Transverse colon (tissue), 4 donors: ENCODE measurements around the gene KRTAP16-1. TPM values are rescaled to one million over a fixed set of nuclear protein-coding genes. Genes with fewer than 3 reads are reported as not detected.

Source experiments
- DNase-seq: peaks from one replicate; pipeline ENCODE4 v3.0.0-alpha.2; 2019
- H3K27ac ChIP-seq, 4 donors: fragments of 200-600 bp; sonication (generic); 2 replicates each; pipeline ENCODE4 v1.5.1; 2016 to 2018; ENCODE audit warnings: inconsistent platforms in 4 of 4
- H3K27me3 ChIP-seq: fragments of 200-600 bp; sonication (generic); 2 replicates; pipeline ENCODE4 v1.5.1; 2017; ENCODE audit warnings: inconsistent platforms
- H3K36me3 ChIP-seq, 4 donors: fragments of 200-600 bp; sonication (generic); 2 replicates each; pipeline ENCODE4 v1.5.1; 2017 to 2019; ENCODE audit warnings: inconsistent platforms in 4 of 4
- H3K4me1 ChIP-seq, 4 donors: fragments of 200-600 bp; sonication (generic); 2 replicates each; pipeline ENCODE4 v1.5.1; 2017 to 2020; ENCODE audit warnings: inconsistent platforms in 4 of 4
- H3K4me3 ChIP-seq, 4 donors: fragments of 200-600 bp; sonication (generic); 1 replicate in 1 of 4; 2 replicates in 3 of 4; pipeline versions ENCODE4 v1.5.1 to v1.6.1; 2017 to 2019; ENCODE audit warnings: inconsistent platforms in 4 of 4
- H3K9me3 ChIP-seq, 2 donors: fragments of 200-600 bp; sonication (generic); 2 replicates each; pipeline ENCODE4 v1.5.1; 2017 to 2019; ENCODE audit warnings: inconsistent platforms in 2 of 2
- CTCF ChIP-seq, 5 experiments: fragments of 200-600 bp in 3 of 5; fragments of 450-650 bp in 2 of 5; sonication (generic) in 3 of 5; IDR thresholded peaks; 1 replicate in 2 of 5; 2 replicates in 3 of 5; pipeline ENCODE4 v1.5.1; 2016 to 2017; ENCODE audit warnings: antibody characterized with exemption in 5 of 5, inconsistent platforms in 3 of 5, mild to moderate bottlenecking in 2 of 5, moderate library complexity in 1 of 5
- EP300 ChIP-seq: sonication (generic); formaldehyde crosslinking; IDR thresholded peaks from one replicate; pipeline ENCODE4 v1.6.1; 2017; ENCODE audit warnings: antibody characterized with exemption, low read depth
- POLR2A ChIP-seq: fragments of 450-650 bp; IDR thresholded peaks from one replicate; pipeline ENCODE4 v1.6.1; 2016; ENCODE audit warnings: antibody characterized with exemption, mild to moderate bottlenecking, moderate library complexity
- POLR2AphosphoS5 ChIP-seq, 3 donors: sonication (generic); formaldehyde crosslinking; IDR thresholded peaks; one replicate each; pipeline ENCODE4 v1.6.1; 2016; ENCODE audit warnings: antibody characterized with exemption in 3 of 3
- WGBS, 2 donors: methylation state at CpG; one replicate each; pipeline ENCODE4 v1.1.5; 2018; ENCODE audit warnings: low coverage in 1 of 2; 5-methylcytosine and 5-hydroxymethylcytosine counted together
- in situ Hi-C, 4 donors: fragments of 200-750 bp; cut with MboI; loops; one replicate each; pipeline versions ENCODE4 v1.15.0 to v1.15.1; 2017; ENCODE audit warnings: low sequenced_read_pairs in 3 of 4, low pct_ligation_motif_present in 1 of 4, low pct_unique_long_range_greater_than_20kb in 1 of 4
- intact Hi-C: fragments of 100-400 bp; cut with DNase I; formaldehyde crosslinking; loops from one replicate; pipeline ENCODE4 v1.15.1; 2023; ENCODE audit warnings: low total_unique reads
- small RNA-seq, 4 donors: library from RNA; depleted of rRNA; stranded (forward); fragments of <200 nt; gene quantifications; one replicate each; pipeline ENCODE3, GENCODE V24; 2016
- total RNA-seq, 4 donors: library from RNA; depleted of rRNA; stranded (reverse); fragments of >200 nt; gene quantifications; one replicate each; pipeline ENCODE4 v1.1.0, GENCODE V29; 2016

Gene KRTAP16-1
- total RNA-seq, 4 donors from 2014 or later: not detected

GRCh38 chr17:41265078-41265477 is 44.0 kb downstream of the KRTAP16-1 start, which contains the start of gene KRTAP9-6:
Gene KRTAP9-6, plus strand, starts transcription at chr17:41265378. Its CDS starts 0 bp downstream, at chr17:41265378.
- no peak for TF ChIP-seq POLR2A
- TF ChIP-seq EP300: no peak
- no peak for TF ChIP-seq POLR2AphosphoS5 (IDR thresholded peaks at IDR 0.05)
- no peak for TF ChIP-seq CTCF (IDR thresholded peaks at IDR 0.05)
- 39 to 70% methylated on average over 1 to 2 of the region's 2 CpGs for WGBS, 2 donors
- in situ Hi-C loops: loop anchor here in 1 of 4 donors (25.0 kb wide), 1 partner anchor 97 kb away; the partner anchor contains the start of genes KRT33A and KRT33B
- H3K27ac ChIP-seq: no peak within 1 kb of the TSS
- no peaks in the 10 kb centered on the region for H3K36me3 ChIP-seq
- intact Hi-C loops: no loop called here
- no peak for DNase-seq
- no peaks in the 10 kb centered on the region for H3K4me1 ChIP-seq
- no peak within 1 kb of the TSS for H3K4me3 ChIP-seq
- H3K27me3 ChIP-seq: peaks cover 26% of the 10 kb centered on the region
- no peaks in the 10 kb centered on the region for H3K9me3 ChIP-seq

GRCh38 chr17:41264599-41264998 is 44.5 kb downstream of the KRTAP16-1 start:
- in situ Hi-C loops: loop anchor here in 1 of 4 donors (25.0 kb wide), 1 partner anchor 98 kb away; the partner anchor contains the start of genes KRT33A and KRT33B
- no peak for DNase-seq
- no peaks in the 10 kb centered on the region for H3K4me1 ChIP-seq
- TF ChIP-seq EP300 (no peak), POLR2AphosphoS5 (IDR thresholded peaks at IDR 0.05) (no peak), POLR2A (no peak), CTCF (IDR thresholded peaks at IDR 0.05) (no peak)
- H3K27ac ChIP-seq: no peak overlapping the region
- no peaks in the 10 kb centered on the region for H3K9me3 ChIP-seq
- H3K4me3 ChIP-seq: no peak overlapping the region
- WGBS, 2 donors: 73% methylated on average over 3 of the region's 3 CpGs; no CpG with 5 or more reads in 1 of the 2 donors
- H3K27me3 ChIP-seq: peaks cover 28% of the 10 kb centered on the region
- intact Hi-C loops: no loop called here
- no peaks in the 10 kb centered on the region for H3K36me3 ChIP-seq

GRCh38 chr17:41263212-41263611 is 45.9 kb downstream of the KRTAP16-1 start:
- intact Hi-C loops (no loop called here), in situ Hi-C loops (loop anchor here in 1 of 4 donors (25.0 kb wide), 1 partner anchor 99 kb away; the partner anchor contains the start of genes KRT33A and KRT33B)
- DNase-seq: no peak
- peaks cover 42% of the 10 kb centered on the region for H3K27me3 ChIP-seq
- no peak overlapping the region for H3K27ac ChIP-seq
- no peaks in the 10 kb centered on the region for H3K36me3 ChIP-seq
- H3K4me3 ChIP-seq: no peak overlapping the region
- no peaks in the 10 kb centered on the region for H3K4me1 ChIP-seq
- no peaks in the 10 kb centered on the region for H3K9me3 ChIP-seq
- 55 to 78% methylated on average over 1 to 2 of the region's 2 CpGs for WGBS, 2 donors
- TF ChIP-seq POLR2A (no peak), EP300 (no peak), POLR2AphosphoS5 (IDR thresholded peaks at IDR 0.05) (no peak), CTCF (IDR thresholded peaks at IDR 0.05) (no peak)

GRCh38 chr17:41258406-41258805 is 50.7 kb downstream of the KRTAP16-1 start:
- in situ Hi-C loops: loop anchor here in 1 of 4 donors (25.0 kb wide), 1 partner anchor 104 kb away; the partner anchor contains the start of genes KRT33A and KRT33B

More at GRCh38 chr17:41258406-41258805, 50.7 kb downstream of the KRTAP16-1 start:
- intact Hi-C loops: no loop called here
- TF ChIP-seq EP300 (no peak), POLR2AphosphoS5 (IDR thresholded peaks at IDR 0.05) (no peak), POLR2A (no peak), CTCF (IDR thresholded peaks at IDR 0.05) (no peak)
- Histone ChIP-seq H3K4me1 (no peaks in the 10 kb centered on the region), H3K4me3 (no peak overlapping the region), H3K9me3 (no peaks in the 10 kb centered on the region), H3K27ac (no peak overlapping the region), H3K36me3 (no peaks in the 10 kb centered on the region), H3K27me3 (peaks cover 35% of the 10 kb centered on the region)
- DNase-seq: no peak

Small RNAs within 50 kb of the gene (small RNA-seq; reads per million reads assigned to genes)
- gene KRTAP9-10P: 0 reads per million in 4 donors

Other genes with a start within 250 kb of the KRTAP16-1 start
- not detected for gene KRTAP2-3, start 249.2 kb downstream of the KRTAP16-1 start, total RNA-seq
- not detected for gene KRTAP2-4, start 243.4 kb downstream of the KRTAP16-1 start, total RNA-seq
- not detected for gene KRTAP4-7, start 225.2 kb downstream of the KRTAP16-1 start, total RNA-seq
- not detected for gene KRTAP4-8, start 211.2 kb downstream of the KRTAP16-1 start, total RNA-seq
- gene KRTAP4-16, start 207.1 kb downstream of the KRTAP16-1 start, total RNA-seq: not detected
- gene KRTAP4-9, start 203.9 kb downstream of the KRTAP16-1 start, total RNA-seq: not detected
- gene KRTAP4-11, start 190.9 kb downstream of the KRTAP16-1 start, total RNA-seq: not detected
- gene KRTAP4-12, start 185.1 kb downstream of the KRTAP16-1 start, total RNA-seq: not detected
- not detected for gene KRTAP4-6, start 168.8 kb downstream of the KRTAP16-1 start, total RNA-seq
- gene KRTAP4-5, start 159.5 kb downstream of the KRTAP16-1 start, total RNA-seq: not detected
- gene KRTAP4-4, start 148.6 kb downstream of the KRTAP16-1 start, total RNA-seq: not detected
- gene KRTAP4-3, start 141.1 kb downstream of the KRTAP16-1 start, total RNA-seq: not detected
- gene KRTAP4-2, start 131.1 kb downstream of the KRTAP16-1 start, total RNA-seq: not detected
- under 1 TPM in 1 of 4 donors, not detected in 3; 0.82 TPM for gene KRTAP4-1, start 124.4 kb downstream of the KRTAP16-1 start, total RNA-seq
- not detected for gene KRTAP9-1, start 119.4 kb downstream of the KRTAP16-1 start, total RNA-seq
- gene KRTAP9-2, start 82.7 kb downstream of the KRTAP16-1 start, total RNA-seq: not detected
- gene KRTAP9-3, start 76.9 kb downstream of the KRTAP16-1 start, total RNA-seq: not detected
- not detected for gene KRTAP9-8, start 71.3 kb downstream of the KRTAP16-1 start, total RNA-seq
- not detected for gene KRTAP9-4, start 59.6 kb downstream of the KRTAP16-1 start, total RNA-seq
- gene KRTAP9-9, start 53.9 kb downstream of the KRTAP16-1 start, total RNA-seq: not detected
- gene KRTAP9-6, start 43.9 kb downstream of the KRTAP16-1 start, total RNA-seq: not detected
- not detected for gene KRTAP9-7, start 33.6 kb downstream of the KRTAP16-1 start, total RNA-seq
- gene KRTAP29-1, start 6.5 kb downstream of the KRTAP16-1 start, total RNA-seq: not detected
- not detected for gene KRTAP17-1, start 6.4 kb upstream of the KRTAP16-1 start, total RNA-seq
- gene KRT33A, start 41.5 kb upstream of the KRTAP16-1 start, total RNA-seq: not detected
- gene KRT33B, start 60.5 kb upstream of the KRTAP16-1 start, total RNA-seq: not detected
- gene KRT34, start 73.0 kb upstream of the KRTAP16-1 start, total RNA-seq: not detected
- not detected for gene KRT31, start 88.3 kb upstream of the KRTAP16-1 start, total RNA-seq
- gene KRT37, start 115.3 kb upstream of the KRTAP16-1 start, total RNA-seq: not detected
- not detected for gene KRT38, start 131.7 kb upstream of the KRTAP16-1 start, total RNA-seq
- not detected for gene KRT32, start 158.1 kb upstream of the KRTAP16-1 start, total RNA-seq
- not detected for gene KRT35, start 171.8 kb upstream of the KRTAP16-1 start, total RNA-seq
- gene KRT36, start 180.6 kb upstream of the KRTAP16-1 start, total RNA-seq: not detected
- under 1 TPM in 1 of 4 donors, not detected in 3; 0.27 TPM for gene KRT13, start 196.3 kb upstream of the KRTAP16-1 start, total RNA-seq
- 10 to 100 TPM in 1 of 4 donors, 1 to 10 TPM in 2, under 1 TPM in 1; 0.80 to 17.6 (median 7.4) TPM for gene KRT15, start 209.6 kb upstream of the KRTAP16-1 start, total RNA-seq
- 1,000 to 10,000 TPM in 3 of 4 donors, 100 to 1,000 TPM in 1; 788 to 3,666 (median 2,734) TPM for gene KRT19, start 219.0 kb upstream of the KRTAP16-1 start, total RNA-seq